ENCODE data around the gene ELF1.

ELF1 gene

GRCh38 chr13:40969169-40969901 lies 49.8 kb downstream of the ELF1 start:
- no peaks in the 10 kb centered on the region for H3K36me3 ChIP-seq (ENCODE audit: control insufficient read depth, insufficient read depth, low read length)
- H3K9ac ChIP-seq (ENCODE audit: low read length): no peak overlapping the region
- H3K4me3 ChIP-seq (ENCODE audit: low read length): no peak overlapping the region
- H3K9me3 ChIP-seq (ENCODE audit: control insufficient read depth, low read length): no peaks in the 10 kb centered on the region
- H3K4me1 ChIP-seq (ENCODE audit: control insufficient read depth, insufficient read depth, low read length): peaks cover 45% of the 10 kb centered on the region
- H3K27me3 ChIP-seq (ENCODE audit: control insufficient read depth, insufficient read depth, low read length): no peaks in the 10 kb centered on the region

DNA sequence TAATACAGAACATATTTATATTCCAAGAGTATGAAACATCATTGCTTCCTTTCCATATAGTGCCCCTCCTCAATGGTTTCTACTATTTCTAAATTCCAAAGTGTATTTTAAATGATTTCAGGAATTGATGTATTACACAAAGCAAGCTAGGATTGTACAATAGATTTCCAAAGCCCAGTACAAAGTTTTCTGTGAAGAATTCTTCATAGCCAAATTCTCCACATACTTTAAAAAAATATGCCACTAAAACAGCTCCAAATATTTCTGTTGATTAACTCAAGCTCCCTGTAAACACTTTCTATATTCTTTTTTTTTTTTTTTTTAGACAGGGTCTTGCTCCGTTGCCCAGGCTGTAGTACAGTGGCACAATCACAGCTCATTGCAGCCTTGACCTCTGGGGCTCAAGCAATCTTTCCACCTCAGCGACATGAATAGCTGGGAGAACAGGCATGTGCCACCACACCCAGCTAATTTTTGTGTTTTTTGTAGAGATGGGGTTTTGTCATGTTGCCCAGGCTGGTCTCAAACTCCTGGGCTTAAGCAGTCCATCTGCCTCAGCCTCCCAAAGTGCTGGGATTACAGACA lies 50.6 kb downstream of the ELF1 start:
- Histone ChIP-seq H3K4me3 (ENCODE audit: low read length) (no peak overlapping the region), H3K36me3 (ENCODE audit: control insufficient read depth, insufficient read depth, low read length) (no peaks in the 10 kb centered on the region), H3K27me3 (ENCODE audit: control insufficient read depth, insufficient read depth, low read length) (no peaks in the 10 kb centered on the region), H3K4me1 (ENCODE audit: control insufficient read depth, insufficient read depth, low read length) (peaks cover 40% of the 10 kb centered on the region), H3K9ac (ENCODE audit: low read length) (no peak overlapping the region), H3K9me3 (ENCODE audit: control insufficient read depth, low read length) (no peaks in the 10 kb centered on the region)

DNA sequence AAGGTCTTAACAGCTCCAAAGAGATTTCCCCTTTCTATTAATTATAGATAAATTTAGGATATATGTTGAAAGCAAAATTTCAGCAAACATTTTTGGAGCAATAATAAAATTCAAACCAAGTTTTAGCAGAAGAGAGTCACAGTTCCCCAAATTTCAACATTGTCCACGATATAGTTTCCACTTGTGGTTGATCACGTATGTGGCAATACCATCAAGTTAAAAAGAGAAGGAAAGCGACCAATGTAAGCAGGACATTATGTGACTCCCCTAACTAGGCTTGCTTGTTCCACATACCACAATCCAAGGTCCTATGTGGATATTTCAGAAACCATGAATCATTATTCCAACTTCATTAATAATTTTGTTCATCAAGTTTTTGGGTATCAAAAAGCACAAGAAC lies 52.8 kb downstream of the ELF1 start:
- no peak overlapping the region for H3K4me3 ChIP-seq (ENCODE audit: low read length)
- no peaks in the 10 kb centered on the region for H3K36me3 ChIP-seq (ENCODE audit: control insufficient read depth, insufficient read depth, low read length)
- peaks cover 26% of the 10 kb centered on the region for H3K4me1 ChIP-seq (ENCODE audit: control insufficient read depth, insufficient read depth, low read length)
- no peaks in the 10 kb centered on the region for H3K9me3 ChIP-seq (ENCODE audit: control insufficient read depth, low read length)
- no peaks in the 10 kb centered on the region for H3K27me3 ChIP-seq (ENCODE audit: control insufficient read depth, insufficient read depth, low read length)
- H3K9ac ChIP-seq (ENCODE audit: low read length): no peak overlapping the region

- Histone ChIP-seq H3K4me3 (ENCODE audit: low read length) (no peak overlapping the region), H3K4me1 (ENCODE audit: control insufficient read depth, insufficient read depth, low read length) (peaks cover 8% of the 10 kb centered on the region), H3K27me3 (ENCODE audit: control insufficient read depth, insufficient read depth, low read length) (no peaks in the 10 kb centered on the region)
Observed at GRCh38 chr13:40963927-40964326, 55.2 kb downstream of the ELF1 start.

DNA sequence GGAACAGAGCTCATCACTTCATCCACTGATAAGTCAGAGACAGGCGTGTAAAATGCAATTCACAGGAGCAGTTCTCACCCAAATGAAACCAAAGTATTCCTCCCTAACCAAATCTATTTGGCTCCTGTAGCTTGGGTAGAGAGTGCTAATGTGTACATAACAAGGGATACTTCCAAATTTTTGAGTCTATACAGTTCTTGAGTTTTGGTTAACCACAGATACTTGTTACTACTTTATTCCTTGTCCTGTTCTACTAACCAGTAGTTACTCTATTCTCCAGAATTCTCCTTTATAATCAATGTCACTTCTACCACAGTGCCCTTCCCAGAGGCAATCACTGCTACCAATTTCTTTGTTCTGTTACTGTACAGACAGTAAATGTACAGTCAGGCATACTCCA lies 57.3 kb downstream of the ELF1 start:
- H3K9ac ChIP-seq (ENCODE audit: low read length): no peak overlapping the region
- no peak overlapping the region for H3K4me3 ChIP-seq (ENCODE audit: low read length)
- H3K4me1 ChIP-seq (ENCODE audit: control insufficient read depth, insufficient read depth, low read length): peaks cover 8% of the 10 kb centered on the region
- no peaks in the 10 kb centered on the region for H3K27me3 ChIP-seq (ENCODE audit: control insufficient read depth, insufficient read depth, low read length)
- H3K9me3 ChIP-seq (ENCODE audit: control insufficient read depth, low read length): no peaks in the 10 kb centered on the region
- no peaks in the 10 kb centered on the region for H3K36me3 ChIP-seq (ENCODE audit: control insufficient read depth, insufficient read depth, low read length)

More at GRCh38 chr13:40963927-40964326, 55.2 kb downstream of the ELF1 start:
- Histone ChIP-seq H3K9ac (ENCODE audit: low read length) (no peak overlapping the region), H3K36me3 (ENCODE audit: control insufficient read depth, insufficient read depth, low read length) (no peaks in the 10 kb centered on the region), H3K9me3 (ENCODE audit: control insufficient read depth, low read length) (no peaks in the 10 kb centered on the region)

DNA sequence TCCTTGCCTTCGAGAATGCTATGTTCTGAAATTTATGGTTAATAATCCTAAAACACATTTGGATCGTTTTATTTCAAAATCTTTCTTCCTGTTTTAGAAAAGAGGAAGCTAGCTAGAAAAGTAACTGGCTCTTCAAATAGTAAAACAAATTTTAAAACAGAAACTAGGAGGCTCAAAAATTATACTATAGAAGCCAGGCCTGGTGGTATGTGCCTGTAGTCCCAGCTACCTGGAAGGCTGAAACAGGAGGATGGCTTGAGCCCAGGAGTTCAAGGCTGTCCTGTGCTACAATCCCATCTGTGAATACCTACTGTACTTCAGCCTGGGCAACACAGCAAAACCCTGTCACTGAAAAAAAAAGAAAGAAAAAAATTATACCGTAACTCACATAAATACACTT lies 57.9 kb downstream of the ELF1 start:
- H3K9ac ChIP-seq (ENCODE audit: low read length): no peak overlapping the region

GRCh38 chr13:40960716-40961115 lies 58.4 kb downstream of the ELF1 start:
- Histone ChIP-seq H3K4me1 (ENCODE audit: control insufficient read depth, insufficient read depth, low read length) (peaks cover 8% of the 10 kb centered on the region), H3K9me3 (ENCODE audit: control insufficient read depth, low read length) (no peaks in the 10 kb centered on the region), H3K4me3 (ENCODE audit: low read length) (no peak overlapping the region)

More for the DNA sequence above, 57.9 kb downstream of the ELF1 start:
- H3K4me3 ChIP-seq (ENCODE audit: low read length): no peak overlapping the region
- no peaks in the 10 kb centered on the region for H3K27me3 ChIP-seq (ENCODE audit: control insufficient read depth, insufficient read depth, low read length)
- H3K4me1 ChIP-seq (ENCODE audit: control insufficient read depth, insufficient read depth, low read length): peaks cover 8% of the 10 kb centered on the region
- no peaks in the 10 kb centered on the region for H3K9me3 ChIP-seq (ENCODE audit: control insufficient read depth, low read length)
- no peaks in the 10 kb centered on the region for H3K36me3 ChIP-seq (ENCODE audit: control insufficient read depth, insufficient read depth, low read length)

GRCh38 chr13:40958655-40959054 lies 60.5 kb downstream of the ELF1 start:
- Histone ChIP-seq H3K4me1 (ENCODE audit: control insufficient read depth, insufficient read depth, low read length) (no peaks in the 10 kb centered on the region), H3K36me3 (ENCODE audit: control insufficient read depth, insufficient read depth, low read length) (no peaks in the 10 kb centered on the region), H3K9ac (ENCODE audit: low read length) (no peak overlapping the region)

More at GRCh38 chr13:40960716-40961115, 58.4 kb downstream of the ELF1 start:
- no peaks in the 10 kb centered on the region for H3K27me3 ChIP-seq (ENCODE audit: control insufficient read depth, insufficient read depth, low read length)
- no peak overlapping the region for H3K9ac ChIP-seq (ENCODE audit: low read length)
- H3K36me3 ChIP-seq (ENCODE audit: control insufficient read depth, insufficient read depth, low read length): no peaks in the 10 kb centered on the region

DNA sequence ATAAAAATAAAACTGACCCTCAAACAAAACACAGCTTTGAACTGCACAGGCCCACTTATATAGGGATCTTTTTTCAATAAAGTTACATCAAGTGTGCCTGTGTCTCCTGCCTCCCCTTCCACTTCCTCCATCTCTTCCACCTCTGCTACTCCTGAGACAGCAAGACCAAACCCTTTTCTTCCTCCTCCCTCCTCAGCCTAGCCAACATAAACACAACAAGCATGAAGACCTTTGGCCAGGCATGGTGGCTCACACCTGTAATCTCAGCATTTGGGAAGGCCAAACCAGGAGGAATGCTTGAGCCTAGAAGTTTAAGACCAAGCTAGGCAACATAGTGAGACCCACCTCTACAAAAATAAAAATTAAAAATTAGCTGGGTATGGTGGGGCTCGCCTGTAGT lies 72.6 kb downstream of the ELF1 start:
- H3K9ac ChIP-seq (ENCODE audit: low read length): no peak overlapping the region
- peaks cover 7% of the 10 kb centered on the region for H3K36me3 ChIP-seq (ENCODE audit: control insufficient read depth, insufficient read depth, low read length)
- no peak overlapping the region for H3K4me3 ChIP-seq (ENCODE audit: low read length)
- no peaks in the 10 kb centered on the region for H3K4me1 ChIP-seq (ENCODE audit: control insufficient read depth, insufficient read depth, low read length)
- no peaks in the 10 kb centered on the region for H3K9me3 ChIP-seq (ENCODE audit: control insufficient read depth, low read length)
- H3K27me3 ChIP-seq (ENCODE audit: control insufficient read depth, insufficient read depth, low read length): no peaks in the 10 kb centered on the region

More at GRCh38 chr13:40958655-40959054, 60.5 kb downstream of the ELF1 start:
- Histone ChIP-seq H3K27me3 (ENCODE audit: control insufficient read depth, insufficient read depth, low read length) (no peaks in the 10 kb centered on the region), H3K9me3 (ENCODE audit: control insufficient read depth, low read length) (no peaks in the 10 kb centered on the region), H3K4me3 (ENCODE audit: low read length) (no peak overlapping the region)

- H3K36me3 ChIP-seq (ENCODE audit: control insufficient read depth, insufficient read depth, low read length): peaks cover 9% of the 10 kb centered on the region
Observed at GRCh38 chr13:40943073-40943472, 76.0 kb downstream of the ELF1 start.

DNA sequence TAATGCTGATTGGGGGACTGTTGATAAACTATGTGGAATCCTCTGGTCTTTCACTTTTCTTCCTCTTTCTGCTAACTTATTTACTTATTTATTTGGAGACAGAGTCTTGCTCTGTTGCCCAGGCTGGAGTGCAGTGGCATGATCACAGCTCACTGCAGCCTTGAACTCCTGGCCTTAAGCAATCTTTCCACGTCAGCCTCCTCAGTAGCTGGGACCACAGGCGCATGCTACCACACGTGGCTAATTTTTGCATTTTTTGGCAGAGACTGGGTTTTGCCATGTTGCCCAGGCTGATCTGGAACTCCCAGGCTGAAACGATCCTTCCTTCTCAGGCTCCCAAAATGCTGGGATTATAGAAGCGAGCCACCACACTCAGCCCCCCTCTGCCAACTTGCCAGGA lies 77.5 kb downstream of the ELF1 start:
- H3K27me3 ChIP-seq (ENCODE audit: control insufficient read depth, insufficient read depth, low read length): no peaks in the 10 kb centered on the region
- H3K9ac ChIP-seq (ENCODE audit: low read length): no peak overlapping the region
- H3K4me1 ChIP-seq (ENCODE audit: control insufficient read depth, insufficient read depth, low read length): peaks cover 7% of the 10 kb centered on the region
- H3K4me3 ChIP-seq (ENCODE audit: low read length): no peak overlapping the region
- H3K9me3 ChIP-seq (ENCODE audit: control insufficient read depth, low read length): no peaks in the 10 kb centered on the region
- H3K36me3 ChIP-seq (ENCODE audit: control insufficient read depth, insufficient read depth, low read length): peaks cover 5% of the 10 kb centered on the region

More at GRCh38 chr13:40943073-40943472, 76.0 kb downstream of the ELF1 start:
- Histone ChIP-seq H3K9ac (ENCODE audit: low read length) (no peak overlapping the region), H3K4me3 (ENCODE audit: low read length) (no peak overlapping the region), H3K4me1 (ENCODE audit: control insufficient read depth, insufficient read depth, low read length) (no peaks in the 10 kb centered on the region), H3K27me3 (ENCODE audit: control insufficient read depth, insufficient read depth, low read length) (no peaks in the 10 kb centered on the region), H3K9me3 (ENCODE audit: control insufficient read depth, low read length) (no peaks in the 10 kb centered on the region)

DNA sequence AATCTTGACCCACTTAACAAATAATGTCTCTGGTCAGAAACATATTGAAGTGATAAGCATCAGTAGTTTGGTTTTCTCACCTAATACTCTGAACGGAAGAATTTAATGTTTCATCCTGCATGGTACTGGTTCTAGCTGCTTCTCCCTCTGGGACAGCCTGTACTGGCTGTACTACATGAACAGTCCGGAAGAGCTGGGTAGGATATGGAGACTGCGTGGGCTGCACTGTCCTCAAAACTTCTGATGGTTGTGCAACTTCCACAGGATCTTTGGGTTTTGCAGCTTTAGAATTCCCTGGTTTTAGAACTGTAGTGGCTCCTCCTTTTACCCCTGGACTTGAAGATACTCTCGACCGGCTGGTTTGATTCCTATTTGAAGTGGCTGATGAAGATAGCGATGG lies 78.3 kb downstream of the ELF1 start:
- Histone ChIP-seq H3K4me3 (ENCODE audit: low read length) (no peak overlapping the region), H3K9ac (ENCODE audit: low read length) (no peak overlapping the region), H3K36me3 (ENCODE audit: control insufficient read depth, insufficient read depth, low read length) (peaks cover 5% of the 10 kb centered on the region), H3K9me3 (ENCODE audit: control insufficient read depth, low read length) (no peaks in the 10 kb centered on the region), H3K27me3 (ENCODE audit: control insufficient read depth, insufficient read depth, low read length) (no peaks in the 10 kb centered on the region), H3K4me1 (ENCODE audit: control insufficient read depth, insufficient read depth, low read length) (peaks cover 7% of the 10 kb centered on the region)

All from mucosa of stomach (tissue), 1 donor.